ENCODE results near the gene CACNA1S.

The CACNA1S gene

GRCh38 chr1:201001962-201002361 is 110.3 kb downstream of the CACNA1S start:
- DNase-seq, result no peak
- intact Hi-C loops (cut with DNase I), result no loop called here

GRCh38 chr1:201000391-201000790 is 111.8 kb downstream of the CACNA1S start:
- DNase-seq, result no peak
- intact Hi-C loops (cut with DNase I), result no loop called here

GRCh38 chr1:200999667-201000066 is 112.6 kb downstream of the CACNA1S start:
- intact Hi-C loops (cut with DNase I), result no loop called here
- DNase-seq, result peak in 5 of 10 donors; percentile 49 to 93 (median 91)

GRCh38 chr1:200998323-200998722 is 113.9 kb downstream of the CACNA1S start:
- intact Hi-C loops (cut with DNase I), result no loop called here
- peak in 1 of 10 donors; percentile 66 for DNase-seq

- no peak for DNase-seq
- intact Hi-C loops (cut with DNase I), result no loop called here
These were observed 119.7 kb downstream of the CACNA1S start for GRCh38 chr1:200992382-200993048.

GRCh38 chr1:200991097-200991614 is 121.1 kb downstream of the CACNA1S start:
- peak in 2 of 10 donors; percentile 79 to 81 for DNase-seq
- intact Hi-C loops (cut with DNase I), result no loop called here

- intact Hi-C loops (cut with DNase I), result no loop called here
These were observed 122.1 kb downstream of the CACNA1S start for GRCh38 chr1:200990114-200990513.

More at GRCh38 chr1:200990114-200990513, 122.1 kb downstream of the CACNA1S start:
- DNase-seq, result no peak

Measured in posterior cingulate gyrus (tissue), 11 donors.